SK-N-SH (cell line): ENCODE results near the gene PDE4B. TPM values are rescaled to one million over a fixed set of nuclear protein-coding genes. Genes with fewer than 3 reads are reported as not detected.

Source experiments
- CTCF ChIA-PET: fragments of 300-600, 350-600 bp; formaldehyde crosslinking; extraction: SDS; loops from one replicate; lab custom pipeline; 2021; lab: Yijun Ruan, JAX
- POLR2A ChIA-PET: fragments of 350-600 bp; sonication (Branson Sonifier 250); formaldehyde crosslinking; extraction: SDS; loops from one replicate; lab custom pipeline; 2020; ENCODE audit warnings: antibody characterized with exemption, inconsistent platforms; lab: Yijun Ruan, JAX
- DNase-seq: peaks from one replicate; pipeline ENCODE4 v3.0.0; 2012
- H2AFZ ChIP-seq: fragments of 200-600 bp; sonication (generic); 2 replicates; pipeline ENCODE4 v1.8.1; 2016; ENCODE audit warnings: antibody characterized with exemption, mild to moderate bottlenecking, low read depth
- H3F3A ChIP-seq: fragments of 200-600 bp; sonication (generic); replicated peaks from 2 replicates; pipeline ENCODE3; 2016; ENCODE audit warnings: antibody characterized with exemption, mild to moderate bottlenecking; ENCODE audit not compliant: insufficient read depth
- H3K27ac ChIP-seq, 2 experiments: fragments of 200-500 bp in 1 of 2; fragments of 200-600 bp in 1 of 2; sonication (Bioruptor generic) in 1 of 2; sonication (generic), shearing (Covaris generic) in 1 of 2; 2 replicates each; pipeline versions ENCODE4 v1.5.1 to v1.6.1; 2014 to 2016; ENCODE audit warnings: low read depth in 2 of 2, inconsistent platforms in 1 of 2, low read length in 1 of 2, mild to moderate bottlenecking in 1 of 2, mixed read lengths in 1 of 2
- H3K27me3 ChIP-seq: fragments of 200-600 bp; sonication (generic), shearing (Covaris generic); 2 replicates; pipeline ENCODE4 v1.6.1; 2016; ENCODE audit warnings: mixed run types; ENCODE audit not compliant: insufficient read depth
- H3K36me3 ChIP-seq, 2 experiments: fragments of 200-500 bp in 1 of 2; fragments of 200-600 bp in 1 of 2; sonication (Bioruptor generic) in 1 of 2; sonication (generic) in 1 of 2; replicated peaks in 1 of 2; 2 replicates each; pipeline versions ENCODE3 to v1.5.1; 2014 to 2016; ENCODE audit warnings: low read length in 1 of 2, mild to moderate bottlenecking in 1 of 2; ENCODE audit not compliant: insufficient read depth in 2 of 2, control insufficient read depth in 1 of 2
- H3K4me1 ChIP-seq, 2 experiments: fragments of 200-500 bp in 1 of 2; fragments of 200-600 bp in 1 of 2; sonication (Bioruptor generic) in 1 of 2; sonication (generic), shearing (Covaris generic) in 1 of 2; 2 replicates each; pipeline versions ENCODE4 v1.5.1 to v1.6.1; 2014 to 2016; ENCODE audit warnings: low read depth in 1 of 2, low read length in 1 of 2, mixed run types in 1 of 2; ENCODE audit not compliant: insufficient read depth in 2 of 2, control insufficient read depth in 1 of 2
- H3K4me2 ChIP-seq: fragments of 200-600 bp; sonication (generic), shearing (Covaris generic); 2 replicates; pipeline ENCODE4 v1.6.1; 2017; ENCODE audit warnings: mixed run types
- H3K4me3 ChIP-seq, 2 experiments: fragments of 200-500 bp in 1 of 2; fragments of 200-600 bp in 1 of 2; sonication (Bioruptor generic) in 1 of 2; sonication (generic), shearing (Covaris generic) in 1 of 2; 2 replicates each; pipeline versions ENCODE4 v1.5.1 to v1.8.1; 2014 to 2016; ENCODE audit warnings: low read depth in 2 of 2, inconsistent platforms in 1 of 2, low read length in 1 of 2, mild to moderate bottlenecking in 1 of 2, mixed read lengths in 1 of 2, moderate library complexity in 1 of 2
- H3K79me2 ChIP-seq: fragments of 200-600 bp; sonication (generic); 2 replicates; pipeline ENCODE4 v1.8.1; 2017; ENCODE audit warnings: mild to moderate bottlenecking; ENCODE audit not compliant: insufficient read depth
- H3K9ac ChIP-seq: fragments of 200-600 bp; sonication (generic); 2 replicates; pipeline ENCODE4 v1.6.1; 2017; ENCODE audit warnings: mixed run types
- H3K9me2 ChIP-seq: fragments of 200-600 bp; sonication (generic); 2 replicates; pipeline ENCODE4 v1.6.1; 2017; ENCODE audit warnings: mixed run types
- H3K9me3 ChIP-seq: fragments of 200-600 bp; sonication (generic); 2 replicates; pipeline ENCODE4 v1.6.1; 2017; ENCODE audit warnings: mixed run types, mild to moderate bottlenecking, moderate library complexity
- H4K20me1 ChIP-seq: fragments of 200-600 bp; sonication (generic); 2 replicates; pipeline ENCODE4 v1.6.1; 2017; ENCODE audit warnings: mild to moderate bottlenecking, mixed run types; ENCODE audit not compliant: insufficient read depth
- ELF1 ChIP-seq: IDR thresholded peaks from 2 replicates; pipeline ENCODE4 v1.4.0; 2012
- EP300 ChIP-seq, 2 experiments: IDR thresholded peaks; 2 replicates each; pipeline versions ENCODE4 v1.4.0 to v1.6.1; 2012; ENCODE audit warnings: borderline replicate concordance in 1 of 2, low read depth in 1 of 2, low read length in 1 of 2
- FOSL2 ChIP-seq: IDR thresholded peaks from 2 replicates; pipeline ENCODE4 v1.4.0; 2012; ENCODE audit warnings: low read depth, mild to moderate bottlenecking, moderate library complexity, borderline replicate concordance
- FOXJ3 ChIP-seq: sonication (generic); formaldehyde crosslinking; IDR thresholded peaks from 2 replicates; pipeline ENCODE4 v1.5.1; 2020; ENCODE audit warnings: mild to moderate bottlenecking, missing genetic modification reagents
- GABPA ChIP-seq: IDR thresholded peaks from 2 replicates; pipeline ENCODE4 v1.4.0; 2012; ENCODE audit warnings: low read depth, mild to moderate bottlenecking
- JUND ChIP-seq: IDR thresholded peaks from 2 replicates; pipeline ENCODE4 v1.4.0; 2012
- MEF2A ChIP-seq: IDR thresholded peaks from 2 replicates; pipeline ENCODE4 v1.4.0; 2012; ENCODE audit warnings: low read depth, borderline replicate concordance
- RAD21 ChIP-seq: IDR thresholded peaks from 2 replicates; pipeline ENCODE4 v1.6.1; 2012; ENCODE audit warnings: mild to moderate bottlenecking, low read length
- RCOR1 ChIP-seq: fragments of 150-350 bp; IDR thresholded peaks from 2 replicates; pipeline ENCODE4 v1.6.1; 2017; ENCODE audit warnings: antibody characterized with exemption, low read length
- SIN3A ChIP-seq: IDR thresholded peaks from 2 replicates; pipeline ENCODE4 v1.6.1; 2012; ENCODE audit warnings: low read depth, mild to moderate bottlenecking, low read length, moderate library complexity, borderline replicate concordance
- SMC3 ChIP-seq: IDR thresholded peaks from 2 replicates; pipeline ENCODE4 v1.6.1; 2012; ENCODE audit warnings: low read depth, low read length, improper control_type of control experiment
- YY1 ChIP-seq: IDR thresholded peaks from 2 replicates; pipeline ENCODE4 v1.4.0; 2012; ENCODE audit warnings: low read depth, mild to moderate bottlenecking
- whole genome bisulfite sequencing: methylation state at CpG from one replicate; pipeline ENCODE4 v1.1.6; 2017; ENCODE audit warnings: low lambda C conversion rate; 5-methylcytosine and 5-hydroxymethylcytosine counted together
- polyA plus RNA-seq, 3 experiments: library from polyadenylated mRNA; depleted of rRNA; stranded (reverse); fragments of >200 nt; gene quantifications; 2 replicates each; pipeline ENCODE4 v1.2.3, GENCODE V29; 2012
- TF ChIP-seq, protein P1 (sequence below): IDR thresholded peaks from 2 replicates; pipeline ENCODE4 v1.4.0; 2012; ENCODE audit warnings: low read depth, borderline replicate concordance
- TF ChIP-seq, protein P2 (sequence below): IDR thresholded peaks from 2 replicates; pipeline ENCODE4 v1.6.1; 2012; ENCODE audit warnings: mild to moderate bottlenecking, low read depth, low read length, moderate library complexity
- TF ChIP-seq, protein P3 (sequence below): fragments of 150-350 bp; IDR thresholded peaks from 2 replicates; pipeline ENCODE4 v1.6.1; 2016; ENCODE audit warnings: mild to moderate bottlenecking, low read depth, low read length
- TF ChIP-seq, protein P4 (sequence below): IDR thresholded peaks from 2 replicates; pipeline ENCODE4; 2012
- TF ChIP-seq, protein P5 (sequence below): IDR thresholded peaks from 2 replicates; pipeline ENCODE4 v1.4.0; 2012; ENCODE audit warnings: low read depth, borderline replicate concordance

Gene PDE4B
- polyA plus RNA-seq, 1 of the 3 experiments (the other 2 are of a cell fraction), result 1.9 TPM

DNA sequence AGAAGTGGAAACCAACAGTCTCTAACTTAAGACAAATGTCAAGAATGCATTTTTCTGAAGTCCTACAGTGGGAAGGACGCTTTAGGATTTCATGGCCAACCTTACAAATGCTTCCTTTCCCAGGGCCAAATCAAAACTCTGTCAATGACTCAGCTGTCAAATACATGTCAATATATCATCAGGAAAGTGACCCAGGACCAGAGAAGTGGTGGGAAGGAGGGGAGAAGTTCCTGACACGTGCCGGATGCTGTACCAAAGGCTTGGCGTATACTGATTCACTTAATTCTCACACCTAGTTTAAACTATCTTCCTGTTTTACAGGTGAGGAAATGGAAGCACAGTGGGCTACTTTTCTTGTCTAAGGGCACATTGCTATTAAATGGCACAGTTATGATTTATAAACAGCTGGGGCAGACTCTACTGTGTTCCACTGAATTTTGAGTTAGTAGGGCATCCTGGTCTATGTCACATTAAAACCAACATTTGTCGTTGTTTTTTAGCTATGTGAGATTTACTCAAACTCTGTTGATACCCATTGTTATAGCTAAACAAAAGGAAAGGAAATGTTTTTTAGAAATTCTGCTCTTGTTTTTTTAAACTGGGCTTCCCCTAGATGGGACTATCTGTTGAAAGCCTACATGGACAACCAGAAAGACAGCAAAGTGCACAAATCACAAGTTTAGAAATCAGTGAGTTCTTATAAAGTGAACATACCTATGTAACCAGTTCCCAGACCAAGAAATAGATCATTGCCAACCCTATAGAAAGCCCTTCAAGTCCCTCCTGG lies 533.1 kb downstream of the PDE4B start:
- H2AFZ ChIP-seq, result no peak overlapping the region
- H3K27me3 ChIP-seq, result no peaks in the 10 kb centered on the region
- H3K79me2 ChIP-seq, result no peaks in the 10 kb centered on the region
- H3K27ac ChIP-seq, result no peak overlapping the region
- no peaks in the 10 kb centered on the region for H3F3A ChIP-seq
- no peaks in the 10 kb centered on the region for H3K36me3 ChIP-seq
- POLR2A ChIA-PET, result no interaction called here
- H3K4me2 ChIP-seq, result no peak overlapping the region
- H3K9ac ChIP-seq, result no peak overlapping the region
- H3K4me3 ChIP-seq, result no peak overlapping the region
- no peak for TF ChIP-seq MEF2A
- TF ChIP-seq, protein P1, sequence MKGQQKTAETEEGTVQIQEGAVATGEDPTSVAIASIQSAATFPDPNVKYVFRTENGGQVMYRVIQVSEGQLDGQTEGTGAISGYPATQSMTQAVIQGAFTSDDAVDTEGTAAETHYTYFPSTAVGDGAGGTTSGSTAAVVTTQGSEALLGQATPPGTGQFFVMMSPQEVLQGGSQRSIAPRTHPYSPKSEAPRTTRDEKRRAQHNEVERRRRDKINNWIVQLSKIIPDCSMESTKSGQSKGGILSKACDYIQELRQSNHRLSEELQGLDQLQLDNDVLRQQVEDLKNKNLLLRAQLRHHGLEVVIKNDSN, result no peak
- TF ChIP-seq RAD21, result no peak
- no peak for TF ChIP-seq ELF1
- no peak for TF ChIP-seq EP300 (IDR thresholded peaks at IDR 0.05; ENCODE audit: borderline replicate concordance in 1 of 2, low read depth in 1 of 2, low read length in 1 of 2)
- TF ChIP-seq, protein P2, sequence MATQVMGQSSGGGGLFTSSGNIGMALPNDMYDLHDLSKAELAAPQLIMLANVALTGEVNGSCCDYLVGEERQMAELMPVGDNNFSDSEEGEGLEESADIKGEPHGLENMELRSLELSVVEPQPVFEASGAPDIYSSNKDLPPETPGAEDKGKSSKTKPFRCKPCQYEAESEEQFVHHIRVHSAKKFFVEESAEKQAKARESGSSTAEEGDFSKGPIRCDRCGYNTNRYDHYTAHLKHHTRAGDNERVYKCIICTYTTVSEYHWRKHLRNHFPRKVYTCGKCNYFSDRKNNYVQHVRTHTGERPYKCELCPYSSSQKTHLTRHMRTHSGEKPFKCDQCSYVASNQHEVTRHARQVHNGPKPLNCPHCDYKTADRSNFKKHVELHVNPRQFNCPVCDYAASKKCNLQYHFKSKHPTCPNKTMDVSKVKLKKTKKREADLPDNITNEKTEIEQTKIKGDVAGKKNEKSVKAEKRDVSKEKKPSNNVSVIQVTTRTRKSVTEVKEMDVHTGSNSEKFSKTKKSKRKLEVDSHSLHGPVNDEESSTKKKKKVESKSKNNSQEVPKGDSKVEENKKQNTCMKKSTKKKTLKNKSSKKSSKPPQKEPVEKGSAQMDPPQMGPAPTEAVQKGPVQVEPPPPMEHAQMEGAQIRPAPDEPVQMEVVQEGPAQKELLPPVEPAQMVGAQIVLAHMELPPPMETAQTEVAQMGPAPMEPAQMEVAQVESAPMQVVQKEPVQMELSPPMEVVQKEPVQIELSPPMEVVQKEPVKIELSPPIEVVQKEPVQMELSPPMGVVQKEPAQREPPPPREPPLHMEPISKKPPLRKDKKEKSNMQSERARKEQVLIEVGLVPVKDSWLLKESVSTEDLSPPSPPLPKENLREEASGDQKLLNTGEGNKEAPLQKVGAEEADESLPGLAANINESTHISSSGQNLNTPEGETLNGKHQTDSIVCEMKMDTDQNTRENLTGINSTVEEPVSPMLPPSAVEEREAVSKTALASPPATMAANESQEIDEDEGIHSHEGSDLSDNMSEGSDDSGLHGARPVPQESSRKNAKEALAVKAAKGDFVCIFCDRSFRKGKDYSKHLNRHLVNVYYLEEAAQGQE, result no peak
- no peak for TF ChIP-seq RCOR1
- TF ChIP-seq, protein P3, sequence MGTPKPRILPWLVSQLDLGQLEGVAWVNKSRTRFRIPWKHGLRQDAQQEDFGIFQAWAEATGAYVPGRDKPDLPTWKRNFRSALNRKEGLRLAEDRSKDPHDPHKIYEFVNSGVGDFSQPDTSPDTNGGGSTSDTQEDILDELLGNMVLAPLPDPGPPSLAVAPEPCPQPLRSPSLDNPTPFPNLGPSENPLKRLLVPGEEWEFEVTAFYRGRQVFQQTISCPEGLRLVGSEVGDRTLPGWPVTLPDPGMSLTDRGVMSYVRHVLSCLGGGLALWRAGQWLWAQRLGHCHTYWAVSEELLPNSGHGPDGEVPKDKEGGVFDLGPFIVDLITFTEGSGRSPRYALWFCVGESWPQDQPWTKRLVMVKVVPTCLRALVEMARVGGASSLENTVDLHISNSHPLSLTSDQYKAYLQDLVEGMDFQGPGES, result no peak
- TF ChIP-seq YY1, result no peak
- TF ChIP-seq FOXJ3 (CRISPR knock-in tag), result no peak
- TF ChIP-seq, protein P4, sequence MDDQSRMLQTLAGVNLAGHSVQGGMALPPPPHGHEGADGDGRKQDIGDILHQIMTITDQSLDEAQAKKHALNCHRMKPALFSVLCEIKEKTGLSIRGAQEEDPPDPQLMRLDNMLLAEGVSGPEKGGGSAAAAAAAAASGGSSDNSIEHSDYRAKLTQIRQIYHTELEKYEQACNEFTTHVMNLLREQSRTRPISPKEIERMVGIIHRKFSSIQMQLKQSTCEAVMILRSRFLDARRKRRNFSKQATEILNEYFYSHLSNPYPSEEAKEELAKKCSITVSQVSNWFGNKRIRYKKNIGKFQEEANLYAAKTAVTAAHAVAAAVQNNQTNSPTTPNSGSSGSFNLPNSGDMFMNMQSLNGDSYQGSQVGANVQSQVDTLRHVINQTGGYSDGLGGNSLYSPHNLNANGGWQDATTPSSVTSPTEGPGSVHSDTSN, result no peak
- no peak for TF ChIP-seq GABPA
- no peak for TF ChIP-seq FOSL2
- TF ChIP-seq, protein P5, sequence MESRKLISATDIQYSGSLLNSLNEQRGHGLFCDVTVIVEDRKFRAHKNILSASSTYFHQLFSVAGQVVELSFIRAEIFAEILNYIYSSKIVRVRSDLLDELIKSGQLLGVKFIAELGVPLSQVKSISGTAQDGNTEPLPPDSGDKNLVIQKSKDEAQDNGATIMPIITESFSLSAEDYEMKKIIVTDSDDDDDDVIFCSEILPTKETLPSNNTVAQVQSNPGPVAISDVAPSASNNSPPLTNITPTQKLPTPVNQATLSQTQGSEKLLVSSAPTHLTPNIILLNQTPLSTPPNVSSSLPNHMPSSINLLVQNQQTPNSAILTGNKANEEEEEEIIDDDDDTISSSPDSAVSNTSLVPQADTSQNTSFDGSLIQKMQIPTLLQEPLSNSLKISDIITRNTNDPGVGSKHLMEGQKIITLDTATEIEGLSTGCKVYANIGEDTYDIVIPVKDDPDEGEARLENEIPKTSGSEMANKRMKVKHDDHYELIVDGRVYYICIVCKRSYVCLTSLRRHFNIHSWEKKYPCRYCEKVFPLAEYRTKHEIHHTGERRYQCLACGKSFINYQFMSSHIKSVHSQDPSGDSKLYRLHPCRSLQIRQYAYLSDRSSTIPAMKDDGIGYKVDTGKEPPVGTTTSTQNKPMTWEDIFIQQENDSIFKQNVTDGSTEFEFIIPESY, result no peak
- TF ChIP-seq SMC3, result no peak
- no peak for TF ChIP-seq JUND
- no peak for TF ChIP-seq SIN3A
- TF ChIP-seq, all 33 proteins: peak for 0
- no peak for DNase-seq
- Histone ChIP-seq H4K20me1 (no peaks in the 10 kb centered on the region), H3K4me1 (peaks cover 3 to 4% of the 10 kb centered on the region in 2 experiments; a peak in 2 of 4 replicates), H3K9me2 (no peaks in the 10 kb centered on the region), H3K9me3 (no peaks in the 10 kb centered on the region)
- CTCF ChIA-PET, result interaction anchor here (0.6 kb wide), 1 partner anchor 1248 kb away, joined by 3 read pairs; no protein-coding TSS in a partner anchor
- WGBS, result 95% methylated on average over 5 of the region's 5 CpGs
